GM18505 (cell line): ENCODE results near the gene L3MBTL4.
"Not testable (repeated sequence)": the region's sequence is repeated elsewhere in the genome, so short reads cannot be mapped to it uniquely, and the experiment has no call there.

Experiments used
- ATAC-seq: cut with Tn5 transposase; IDR thresholded peaks from one replicate; pipeline ENCODE4 v1.9.1; 2021; ENCODE audit not compliant: unreplicated experiment
- POLR2A ChIP-seq: IDR thresholded peaks from 4 replicates; pipeline ENCODE4 v1.6.1; 2011; ENCODE audit warnings: borderline replicate concordance; ENCODE audit not compliant: insufficient read depth, insufficient read length; ENCODE audit errors: extremely low read depth

The L3MBTL4 gene

GRCh38 chr18:6423289-6423688 lies 8.6 kb upstream of the L3MBTL4 start:
- TF ChIP-seq POLR2A, result no peak
- ATAC-seq, result no peak

DNA sequence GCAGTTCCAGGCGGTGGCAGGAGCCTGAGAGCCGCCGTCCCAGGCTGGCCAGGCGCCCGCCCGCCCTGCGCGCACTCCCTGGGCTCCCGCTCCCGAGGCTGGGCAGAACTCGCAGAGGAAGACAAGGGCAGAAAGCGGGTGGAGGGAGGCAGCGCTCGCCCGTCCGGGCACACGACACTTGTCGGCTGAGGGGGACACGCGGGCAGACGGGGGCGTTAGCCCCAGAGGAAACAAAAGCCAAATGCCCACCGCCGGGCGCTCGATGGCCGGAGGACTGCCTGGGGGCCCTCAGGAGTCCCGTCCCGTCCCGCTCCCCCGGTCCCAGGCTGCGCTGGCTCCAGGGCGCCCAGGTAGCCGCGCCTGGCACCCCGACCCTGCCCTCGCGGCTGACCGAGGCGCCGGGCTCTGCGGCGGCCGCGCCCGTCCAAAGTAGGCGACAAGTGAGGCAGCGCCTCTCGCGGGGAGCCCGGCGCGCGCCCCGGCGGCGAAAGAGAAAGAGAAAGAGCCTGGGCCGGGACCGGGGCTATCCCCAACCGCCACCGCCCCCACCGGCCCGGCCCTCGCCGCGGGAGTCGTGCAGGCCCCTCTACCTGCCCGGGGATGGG lies 491 bp downstream of the L3MBTL4 start:
- no peak for TF ChIP-seq POLR2A
- peak; percentile 82 for ATAC-seq

- no peak for ATAC-seq
- TF ChIP-seq POLR2A, result no peak
These were observed 1.1 kb downstream of the L3MBTL4 start for GRCh38 chr18:6413579-6414117.

DNA sequence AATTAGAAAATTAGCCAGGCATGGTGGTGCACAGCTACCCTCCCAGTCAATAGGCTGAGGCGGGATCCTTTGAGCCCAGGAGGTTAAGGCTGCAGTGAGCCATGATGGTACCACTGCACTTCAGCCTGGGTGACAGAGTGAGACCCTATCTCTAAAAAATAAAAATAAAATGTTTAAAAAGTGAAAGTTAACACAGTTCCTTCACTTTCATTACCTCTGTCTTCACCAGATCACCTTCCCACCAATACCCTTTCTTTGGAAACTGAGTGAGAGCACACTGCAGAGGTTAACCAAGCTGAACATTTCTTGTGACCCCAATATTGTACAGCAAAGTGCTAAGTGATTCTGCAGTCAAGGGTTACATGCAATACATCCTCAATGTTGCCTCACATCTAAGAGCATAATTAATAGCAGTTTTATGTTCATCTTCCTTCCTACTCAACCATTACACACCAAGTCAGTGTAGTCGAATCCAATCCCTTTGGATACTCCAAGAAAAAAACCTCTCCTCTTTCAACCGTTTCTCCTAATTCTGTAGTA lies 1.7 kb downstream of the L3MBTL4 start:
- TF ChIP-seq POLR2A, result no peak

GRCh38 chr18:6411382-6411781 lies 3.3 kb downstream of the L3MBTL4 start:
- no peak for ATAC-seq
- TF ChIP-seq POLR2A, result no peak

More for the DNA sequence above, 1.7 kb downstream of the L3MBTL4 start:
- no peak for ATAC-seq

- ATAC-seq, result no peak
- TF ChIP-seq POLR2A, result no peak
These were observed 4.8 kb downstream of the L3MBTL4 start for GRCh38 chr18:6409933-6410332.

GRCh38 chr18:6408543-6408942 lies 6.2 kb downstream of the L3MBTL4 start:
- not testable (repeated sequence) for ATAC-seq

- no peak for ATAC-seq
- no peak for TF ChIP-seq POLR2A
These were observed 7.7 kb downstream of the L3MBTL4 start for GRCh38 chr18:6406910-6407470.

DNA sequence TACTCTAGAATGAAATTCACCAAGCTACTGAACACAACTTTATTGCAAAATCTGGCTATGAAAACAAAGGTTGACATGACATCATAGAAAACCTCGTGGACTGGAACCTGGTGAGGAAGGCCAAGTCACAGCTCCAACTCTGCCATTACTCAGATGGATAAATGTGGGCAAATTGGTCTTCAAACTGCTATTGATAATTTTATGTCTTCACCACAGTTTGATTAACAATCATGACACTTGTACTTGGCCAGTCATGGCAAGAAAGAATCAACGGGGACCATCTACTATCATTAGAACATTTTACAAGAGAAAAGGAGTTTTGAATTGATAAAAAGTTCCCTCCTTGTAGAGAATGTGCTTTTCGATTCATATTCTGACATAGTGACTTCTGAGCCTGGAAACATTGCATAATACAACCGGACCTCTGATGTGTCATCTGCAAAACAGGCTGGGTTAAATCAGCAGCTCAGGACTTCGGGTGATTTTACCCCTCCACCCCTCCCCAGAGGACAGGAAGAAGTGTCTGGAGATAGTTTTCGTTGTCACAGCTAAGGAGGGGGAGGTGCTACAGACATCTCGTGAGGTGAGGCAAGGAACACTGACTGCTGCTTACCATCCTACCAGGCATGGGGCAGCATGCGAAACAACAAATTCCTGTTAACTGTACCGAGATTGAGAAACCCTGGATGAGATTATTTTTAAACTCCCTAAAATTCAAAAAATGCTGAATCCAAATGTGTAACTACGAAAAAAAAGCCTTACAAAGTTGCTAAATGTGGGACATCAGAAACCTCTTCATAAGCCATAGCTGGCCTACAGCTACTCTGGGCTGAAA lies 8.4 kb downstream of the L3MBTL4 start:
- no peak for ATAC-seq
- TF ChIP-seq POLR2A, result no peak

DNA sequence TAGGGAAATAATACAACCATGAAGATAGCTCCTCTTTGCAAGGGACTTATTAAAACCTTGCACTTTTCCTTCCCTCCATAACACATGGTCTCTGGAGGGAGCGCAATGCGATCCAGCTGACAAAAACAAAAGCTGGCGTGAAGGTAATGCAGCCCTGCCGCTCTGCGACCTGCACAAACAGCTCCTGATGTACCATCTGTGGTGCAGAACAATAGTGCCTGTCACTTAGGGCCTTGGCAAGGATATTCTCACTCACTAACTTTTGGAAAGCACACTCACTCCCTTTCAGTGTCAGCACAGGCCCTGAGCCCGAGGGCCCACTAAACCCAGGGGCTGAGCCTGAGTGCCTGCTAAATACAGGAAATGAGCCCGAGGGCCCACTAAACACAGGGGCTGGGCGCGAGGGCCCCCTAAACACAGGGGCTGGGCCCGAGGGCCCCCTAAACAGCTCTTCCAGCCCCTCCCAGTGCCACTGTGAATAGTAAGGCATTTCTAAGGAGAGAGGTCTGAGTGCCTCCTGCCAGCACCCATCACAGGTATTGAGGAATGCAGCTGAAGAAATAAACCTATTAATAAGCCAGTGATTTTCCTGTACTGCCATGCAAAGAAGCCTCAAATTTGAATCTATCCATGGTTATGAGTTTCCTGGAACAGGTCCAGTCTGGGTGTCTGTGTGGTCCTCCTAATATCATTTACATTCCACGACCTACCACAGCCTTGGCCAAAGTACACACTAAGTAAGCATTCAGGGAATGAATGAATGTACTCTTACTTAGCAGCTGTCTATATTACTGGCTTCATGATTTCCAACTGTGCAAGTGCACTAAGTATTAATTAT lies 9.3 kb downstream of the L3MBTL4 start:
- no peak for ATAC-seq

DNA sequence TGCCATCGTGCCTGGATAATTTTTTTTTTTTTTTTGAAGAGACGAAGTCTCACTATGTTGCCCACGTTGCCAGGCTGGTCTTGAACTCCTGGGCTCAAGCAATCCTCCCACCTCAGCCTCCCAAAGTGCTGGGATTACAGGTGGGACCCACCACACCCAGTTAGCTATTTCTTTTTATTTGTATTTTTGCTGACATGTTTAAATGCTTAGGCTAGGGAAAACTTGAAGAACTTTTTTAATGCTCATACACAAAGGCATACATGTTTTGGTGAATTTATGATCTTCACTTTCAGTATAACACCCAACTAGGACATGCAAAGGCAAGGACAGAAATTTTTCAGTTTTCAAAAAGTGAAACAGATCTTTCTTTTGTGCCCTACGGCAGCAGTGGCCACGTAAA lies 9.9 kb downstream of the L3MBTL4 start:
- no peak for TF ChIP-seq POLR2A
- no peak for ATAC-seq

More for the DNA sequence above, 9.3 kb downstream of the L3MBTL4 start:
- TF ChIP-seq POLR2A, result no peak

DNA sequence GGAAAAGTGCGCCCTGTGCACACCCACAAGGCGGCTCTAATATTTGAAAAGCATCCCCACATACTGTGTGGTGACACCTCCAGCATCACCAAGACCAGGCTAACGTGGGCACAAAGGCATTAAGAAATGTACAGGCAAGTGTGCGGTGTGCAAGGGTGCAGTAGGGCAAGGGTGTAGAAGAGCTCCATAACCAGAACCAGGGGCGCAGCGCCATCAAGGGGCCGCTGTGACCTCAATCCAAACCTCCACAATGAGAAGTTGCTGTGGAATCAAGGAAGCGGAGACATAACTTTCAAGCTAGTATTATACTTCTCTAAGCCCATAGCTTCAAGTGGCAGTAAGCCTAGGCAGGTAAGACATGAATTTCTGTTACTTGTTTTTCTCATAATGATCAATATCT lies 13.0 kb downstream of the L3MBTL4 start:
- no peak for ATAC-seq
- TF ChIP-seq POLR2A, result no peak

DNA sequence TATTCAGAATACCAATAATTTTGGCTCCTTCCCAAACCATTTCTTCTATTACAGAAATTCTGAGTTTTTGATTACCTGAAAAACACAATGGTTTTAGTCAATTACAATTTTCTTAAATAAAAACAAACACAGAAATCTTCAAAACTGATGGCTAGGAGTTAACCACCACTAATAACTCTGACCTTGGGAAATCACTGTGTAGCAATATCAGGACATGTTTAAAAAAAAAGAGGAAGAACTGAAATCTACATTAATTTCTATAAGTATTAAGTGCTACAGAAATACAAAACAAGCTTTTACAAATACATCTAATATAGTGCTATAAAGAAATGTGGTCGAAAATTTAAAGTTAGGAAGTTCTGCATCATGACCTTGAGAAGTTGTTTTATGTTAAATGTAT lies 14.9 kb downstream of the L3MBTL4 start:
- no peak for ATAC-seq
- TF ChIP-seq POLR2A, result no peak
